Activated CD4-positive, CD25-positive, alpha-beta regulatory T cell treated with anti-CD3 and anti-CD28 coated beads, Interleukin-2, amount 50 U/mL, for 24 hours (primary cell): ENCODE results near the gene TOB1.

Source experiments
- ATAC-seq, 2 donors: fragments of 150-1000 bp; cut with Tn5 transposase; one replicate each; pipeline ENCODE4 v1.10.0; 2021; ENCODE audit warnings: mild to moderate bottlenecking in 1 of 2, moderate library complexity in 1 of 2

The TOB1 gene, protein sequence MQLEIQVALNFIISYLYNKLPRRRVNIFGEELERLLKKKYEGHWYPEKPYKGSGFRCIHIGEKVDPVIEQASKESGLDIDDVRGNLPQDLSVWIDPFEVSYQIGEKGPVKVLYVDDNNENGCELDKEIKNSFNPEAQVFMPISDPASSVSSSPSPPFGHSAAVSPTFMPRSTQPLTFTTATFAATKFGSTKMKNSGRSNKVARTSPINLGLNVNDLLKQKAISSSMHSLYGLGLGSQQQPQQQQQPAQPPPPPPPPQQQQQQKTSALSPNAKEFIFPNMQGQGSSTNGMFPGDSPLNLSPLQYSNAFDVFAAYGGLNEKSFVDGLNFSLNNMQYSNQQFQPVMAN

GRCh38 chr17:50866261-50866949, at the start of gene TOB1:
Gene TOB1 (minus strand): TSS chr17:50866354. CDS start chr17:50864017, 2,337 bp downstream.
- ATAC-seq: peak; percentile 76 to 80

DNA sequence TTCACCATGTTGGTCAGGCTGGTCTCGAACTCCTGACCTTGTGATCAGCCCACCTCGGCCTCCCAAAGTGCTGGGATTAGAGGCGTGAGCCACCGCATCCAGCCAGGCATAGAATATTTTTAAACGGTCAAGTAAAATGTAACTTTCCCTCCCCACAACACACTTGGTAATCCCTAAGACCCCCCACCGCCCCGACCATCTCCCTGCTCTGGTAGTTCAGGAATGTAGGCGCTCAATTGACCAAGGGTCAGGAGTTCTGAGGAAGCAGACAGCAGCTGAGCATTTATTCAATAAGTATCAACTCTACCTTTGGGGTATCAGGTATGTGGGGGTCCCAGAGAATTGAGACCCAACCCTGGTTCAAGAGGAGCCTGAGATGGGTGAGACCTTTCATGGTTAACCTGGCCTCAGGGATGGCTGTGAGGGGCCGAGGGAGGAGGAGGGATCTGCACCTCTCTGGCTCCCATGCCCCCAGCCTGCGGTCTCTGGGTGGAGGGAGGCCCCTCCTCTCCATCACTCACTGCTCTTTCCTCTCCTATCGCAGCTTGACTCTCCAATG, 48.4 kb upstream of the TOB1 start:
- no peak for ATAC-seq

GRCh38 chr17:50913120-50913519, 47.0 kb upstream of the TOB1 start:
- ATAC-seq: no peak

GRCh38 chr17:50911890-50912289, 45.7 kb upstream of the TOB1 start:
- ATAC-seq: no peak

DNA sequence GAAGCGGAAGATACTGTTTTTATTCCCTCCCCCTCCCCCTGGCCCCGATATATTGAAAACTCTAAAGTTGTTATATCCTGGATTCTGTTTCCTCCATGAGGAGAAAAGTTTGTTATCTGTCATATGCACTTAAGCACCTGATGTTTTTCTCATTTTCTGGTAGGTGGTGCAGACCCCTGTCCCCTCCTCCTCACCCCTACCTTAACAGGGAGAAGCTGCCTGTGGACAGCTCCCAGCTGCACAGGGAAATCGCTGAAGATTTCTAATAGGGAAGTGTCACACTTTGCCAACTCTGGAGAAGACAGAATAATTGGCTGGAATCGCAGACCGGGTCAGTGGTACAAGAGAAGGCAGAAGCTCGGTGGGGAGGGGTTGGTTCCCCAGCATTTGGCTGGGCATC, 45.3 kb upstream of the TOB1 start:
- ATAC-seq: no peak

GRCh38 chr17:50909765-50910605, 43.8 kb upstream of the TOB1 start:
- peak; percentile 84 to 94 for ATAC-seq

- no peak for ATAC-seq
Observed at GRCh38 chr17:50908860-50909764, 43.0 kb upstream of the TOB1 start.

GRCh38 chr17:50908140-50908859, 42.1 kb upstream of the TOB1 start:
- no peak for ATAC-seq

GRCh38 chr17:50906443-50906842, 40.3 kb upstream of the TOB1 start:
- no peak for ATAC-seq

GRCh38 chr17:50905460-50905803, 39.3 kb upstream of the TOB1 start:
- ATAC-seq: no peak

- ATAC-seq: no peak
Observed at GRCh38 chr17:50904518-50905459, 38.6 kb upstream of the TOB1 start.

DNA sequence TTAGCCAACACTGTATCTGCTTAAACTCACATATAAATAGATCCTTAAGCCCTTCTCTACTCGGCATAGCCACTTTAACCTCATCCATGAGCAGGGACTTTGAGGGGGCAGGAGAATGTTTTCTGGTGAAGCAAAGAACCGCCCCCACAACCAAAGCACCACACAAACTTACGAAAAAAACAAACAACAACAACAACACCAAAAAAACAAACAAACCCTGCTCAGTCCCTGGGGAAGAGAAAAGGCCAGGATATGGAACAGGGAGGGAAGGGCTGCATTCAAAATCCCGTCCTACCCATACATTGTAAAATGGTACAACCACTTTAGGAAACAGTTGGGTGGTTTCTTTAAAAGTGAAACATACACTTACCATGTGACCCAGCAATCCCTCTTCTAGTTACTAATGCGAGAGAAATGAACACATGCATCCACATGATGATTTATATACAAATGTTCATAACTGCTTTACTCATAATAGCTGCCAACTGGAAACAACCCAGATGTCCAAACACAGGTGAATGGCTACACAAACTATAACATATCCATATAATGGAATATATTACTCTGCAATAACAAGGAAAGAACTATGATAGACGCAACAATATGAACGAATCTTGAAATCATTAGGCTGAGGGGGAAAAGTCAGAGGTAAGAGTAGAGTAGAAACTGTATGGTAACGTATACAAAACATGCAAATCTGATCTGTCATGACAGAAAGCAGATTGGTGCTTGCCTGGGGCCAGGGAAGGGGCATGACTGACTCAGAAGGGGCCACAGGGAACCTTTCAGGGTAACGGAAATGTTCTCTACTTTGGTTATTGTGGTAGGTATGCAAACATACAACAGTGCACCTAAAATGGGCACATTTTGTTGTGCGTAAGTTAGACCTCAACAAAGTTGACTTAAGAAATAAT, 37.7 kb upstream of the TOB1 start:
- peak; percentile 86 to 89 for ATAC-seq

- no peak for ATAC-seq
Observed at GRCh38 chr17:50902372-50903353, 36.5 kb upstream of the TOB1 start.

- no peak for ATAC-seq
Observed at GRCh38 chr17:50900383-50900892, 34.3 kb upstream of the TOB1 start.

DNA sequence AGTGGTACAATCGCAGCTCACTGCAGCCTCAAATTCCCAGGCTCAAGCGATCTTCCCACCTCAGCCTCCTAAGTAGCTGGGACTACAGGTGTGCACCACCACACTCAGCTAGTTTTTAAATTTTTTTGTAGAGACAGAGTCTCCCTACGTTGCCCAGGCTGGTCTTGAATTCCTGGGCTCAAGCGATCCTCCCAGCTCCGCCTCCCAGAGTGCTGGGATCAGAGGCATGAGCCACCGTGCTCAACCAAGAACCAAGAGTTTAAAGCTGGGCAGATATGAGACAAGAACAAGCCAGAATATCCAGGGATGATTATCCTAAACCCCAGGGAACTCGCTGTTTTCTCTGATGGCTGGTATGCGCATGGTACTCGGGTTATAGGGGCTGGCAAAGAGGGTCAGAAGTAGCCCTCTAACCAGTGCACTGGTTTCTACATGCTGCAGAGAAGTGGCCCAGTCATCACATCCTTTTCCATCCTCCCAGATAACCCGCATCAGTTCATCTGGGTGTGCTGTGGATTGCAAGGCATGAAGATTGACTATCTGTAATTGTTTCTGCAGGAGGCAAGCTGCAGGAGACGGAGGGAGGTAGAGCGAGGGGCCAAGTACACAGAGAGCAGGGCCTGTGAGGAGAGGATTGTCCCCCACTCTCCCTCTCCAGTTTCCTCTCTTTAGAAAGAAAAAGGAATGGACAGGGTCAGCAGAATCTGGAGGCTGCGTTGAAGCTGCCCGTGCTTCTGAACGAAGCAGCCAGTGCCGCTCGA, 33.6 kb upstream of the TOB1 start:
- no peak for ATAC-seq

DNA sequence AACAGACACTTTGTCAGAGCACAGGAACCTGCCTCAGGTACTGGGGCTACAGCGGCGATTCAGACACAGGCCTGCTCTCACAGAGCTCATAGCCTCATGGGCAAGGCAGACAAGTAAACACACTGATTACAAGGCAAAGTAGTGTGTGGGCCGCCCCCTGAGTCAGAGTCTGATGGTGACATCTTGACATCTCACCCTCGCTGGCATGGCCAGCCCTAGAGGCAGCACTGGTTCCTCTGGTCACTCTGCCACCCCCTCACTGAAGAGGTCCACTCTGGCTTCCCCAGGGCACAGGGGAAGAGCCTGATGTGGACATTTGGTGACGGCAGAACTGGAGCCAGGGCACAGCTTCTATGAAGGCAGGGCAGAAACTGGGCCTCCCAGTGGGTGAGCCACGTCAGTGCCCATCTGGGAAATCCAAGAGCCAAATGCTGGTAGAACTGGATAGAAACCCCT, 32.9 kb upstream of the TOB1 start:
- ATAC-seq: no peak
